Activated naive CD4-positive, alpha-beta T cell treated with anti-CD3 and anti-CD28 coated beads, Interleukin-2, amount 50 U/mL, for 72 hours (primary cell): ENCODE measurements around the gene SCYGR8. TPM values are rescaled to one million over a fixed set of nuclear protein-coding genes. Genes with fewer than 3 reads are reported as not detected.
"Not testable (repeated sequence)": the region's sequence is repeated elsewhere in the genome, so short reads cannot be mapped to it uniquely, and the experiment has no call there.

Source experiments
- ATAC-seq, 2 donors: fragments of 150-1000 bp; cut with Tn5 transposase; 2 replicates each; pipeline ENCODE4 v1.10.0; 2021; ENCODE audit warnings: mild to moderate bottlenecking in 2 of 2, moderate library complexity in 2 of 2
- DNase-seq, 2 donors: peaks; one replicate each; pipeline ENCODE4 v3.0.0; 2021 to 2022; ENCODE audit warnings: low spot score in 2 of 2
- H3K27ac Mint-ChIP-seq, 2 donors: one replicate each; pipeline ENCODE4 v1.8.0; 2022; ENCODE audit warnings: mild to moderate bottlenecking in 2 of 2, mixed read lengths in 2 of 2
- H3K36me3 Mint-ChIP-seq, 2 donors: one replicate each; pipeline ENCODE4 v1.8.0; 2022; ENCODE audit warnings: mixed read lengths in 2 of 2
- H3K9me3 Mint-ChIP-seq, 2 donors: one replicate each; pipeline ENCODE4 v1.8.0; 2022; ENCODE audit warnings: mixed read lengths in 2 of 2
- total RNA-seq, 2 donors: library from RNA; stranded (reverse); gene quantifications; one replicate each; pipeline ENCODE4 v1.2.3, GENCODE V29; 2022

SCYGR8 gene
- total RNA-seq, 2 donors from 2014 or later: not detected

GRCh38 chr2:227740705-227741104, 5.0 kb upstream of the SCYGR8 start:
- ATAC-seq, DNase-seq, H3K27ac Mint-ChIP-seq, H3K36me3 Mint-ChIP-seq, H3K9me3 Mint-ChIP-seq: not testable (repeated sequence)

- no peak for ATAC-seq
- Mint-ChIP-seq H3K27ac (no peak overlapping the region), H3K9me3 (no peaks in the 10 kb centered on the region), H3K36me3 (no peaks in the 10 kb centered on the region)
- no peak for DNase-seq
Measured at GRCh38 chr2:227748079-227748478, 2.4 kb downstream of the SCYGR8 start.

- DNase-seq, H3K36me3 Mint-ChIP-seq, H3K27ac Mint-ChIP-seq, ATAC-seq, H3K9me3 Mint-ChIP-seq: not testable (repeated sequence)
Measured at GRCh38 chr2:227756261-227756660, 10.6 kb downstream of the SCYGR8 start.

GRCh38 chr2:227759411-227760118, 13.9 kb downstream of the SCYGR8 start:
- DNase-seq: no peak

GRCh38 chr2:227761740-227762476, 16.2 kb downstream of the SCYGR8 start:
- no peak overlapping the region for H3K27ac Mint-ChIP-seq
- H3K9me3 Mint-ChIP-seq: no peaks in the 10 kb centered on the region
- DNase-seq (no peak), ATAC-seq (no peak)
- H3K36me3 Mint-ChIP-seq: no peaks in the 10 kb centered on the region

More at GRCh38 chr2:227759411-227760118, 13.9 kb downstream of the SCYGR8 start:
- Mint-ChIP-seq H3K9me3 (no peaks in the 10 kb centered on the region), H3K36me3 (no peaks in the 10 kb centered on the region), H3K27ac (no peak overlapping the region)
- no peak for ATAC-seq

- Mint-ChIP-seq H3K9me3 (no peaks in the 10 kb centered on the region), H3K27ac (no peak overlapping the region), H3K36me3 (no peaks in the 10 kb centered on the region)
- peak in 1 of 2 donors; percentile 13 for ATAC-seq
- no peak for DNase-seq
Measured at GRCh38 chr2:227765788-227766372, 20.2 kb downstream of the SCYGR8 start.

GRCh38 chr2:227766373-227766883, 20.7 kb downstream of the SCYGR8 start:
- H3K36me3 Mint-ChIP-seq: no peaks in the 10 kb centered on the region
- H3K27ac Mint-ChIP-seq: no peak overlapping the region
- ATAC-seq: peak; percentile 85 to 97
- no peaks in the 10 kb centered on the region for H3K9me3 Mint-ChIP-seq
- DNase-seq: peak; percentile 57 to 69

GRCh38 chr2:227767830-227768229, 22.1 kb downstream of the SCYGR8 start:
- ATAC-seq: no peak
- DNase-seq: no peak
- Mint-ChIP-seq H3K9me3 (no peaks in the 10 kb centered on the region), H3K36me3 (no peaks in the 10 kb centered on the region), H3K27ac (no peak overlapping the region)

- H3K27ac Mint-ChIP-seq: no peak overlapping the region
- DNase-seq (no peak), ATAC-seq (no peak)
- no peaks in the 10 kb centered on the region for H3K9me3 Mint-ChIP-seq
- no peaks in the 10 kb centered on the region for H3K36me3 Mint-ChIP-seq
Measured at GRCh38 chr2:227772197-227772661, 26.5 kb downstream of the SCYGR8 start.

GRCh38 chr2:227772932-227773331, 27.2 kb downstream of the SCYGR8 start:
- Mint-ChIP-seq H3K36me3 (no peaks in the 10 kb centered on the region), H3K9me3 (no peaks in the 10 kb centered on the region), H3K27ac (no peak overlapping the region)
- no peak for ATAC-seq
- no peak for DNase-seq

GRCh38 chr2:227774011-227774624, 28.4 kb downstream of the SCYGR8 start:
- no peaks in the 10 kb centered on the region for H3K9me3 Mint-ChIP-seq
- no peaks in the 10 kb centered on the region for H3K36me3 Mint-ChIP-seq
- H3K27ac Mint-ChIP-seq: no peak overlapping the region
- DNase-seq (no peak), ATAC-seq (peak in 1 of 2 donors; percentile 39)

- no peaks in the 10 kb centered on the region for H3K36me3 Mint-ChIP-seq
- peak overlapping the region in 1 of 2 donors; percentile 4 for H3K27ac Mint-ChIP-seq
- H3K9me3 Mint-ChIP-seq: no peaks in the 10 kb centered on the region
- no peak for DNase-seq
- ATAC-seq: peak in 1 of 2 donors; percentile 76
Measured at GRCh38 chr2:227774895-227775842, 29.5 kb downstream of the SCYGR8 start.

GRCh38 chr2:227780981-227781615, 35.4 kb downstream of the SCYGR8 start:
- no peaks in the 10 kb centered on the region for H3K9me3 Mint-ChIP-seq
- H3K36me3 Mint-ChIP-seq: no peaks in the 10 kb centered on the region
- ATAC-seq (no peak), DNase-seq (no peak)
- no peak overlapping the region for H3K27ac Mint-ChIP-seq

- no peak for ATAC-seq
- H3K27ac Mint-ChIP-seq: no peak overlapping the region
Measured at GRCh38 chr2:227781841-227782240, 36.1 kb downstream of the SCYGR8 start.

GRCh38 chr2:227782804-227783203, 37.1 kb downstream of the SCYGR8 start:
- ATAC-seq: no peak

More at GRCh38 chr2:227781841-227782240, 36.1 kb downstream of the SCYGR8 start:
- DNase-seq: no peak
- no peaks in the 10 kb centered on the region for H3K36me3 Mint-ChIP-seq
- H3K9me3 Mint-ChIP-seq: no peaks in the 10 kb centered on the region

More at GRCh38 chr2:227782804-227783203, 37.1 kb downstream of the SCYGR8 start:
- no peaks in the 10 kb centered on the region for H3K36me3 Mint-ChIP-seq
- H3K9me3 Mint-ChIP-seq: no peaks in the 10 kb centered on the region
- no peak for DNase-seq
- no peak overlapping the region for H3K27ac Mint-ChIP-seq
